ENCODE measurements around the gene DLX4.

DNA sequence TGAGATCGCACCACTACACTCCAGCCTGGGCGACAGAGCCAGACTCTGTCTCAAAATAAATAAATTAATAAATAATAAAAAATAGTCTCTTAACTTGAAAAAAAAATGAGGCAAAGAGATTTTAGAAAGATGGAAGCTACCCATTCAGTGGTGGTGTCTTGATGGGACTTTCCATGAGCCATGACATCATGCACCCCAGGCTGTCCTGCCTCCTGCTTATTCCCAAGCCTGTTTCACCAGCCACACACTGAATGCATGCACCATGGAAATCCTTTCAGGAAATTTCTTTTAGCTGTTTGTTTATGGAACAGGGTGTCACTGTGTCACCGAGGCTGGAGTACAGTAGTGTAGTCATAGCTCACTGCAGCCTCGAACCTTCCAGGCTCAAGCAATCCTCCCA lies 34.9 kb downstream of the DLX4 start:
- no peak for TF ChIP-seq POLR2A (IDR thresholded peaks at IDR 0.05)
- TF ChIP-seq, protein P1, sequence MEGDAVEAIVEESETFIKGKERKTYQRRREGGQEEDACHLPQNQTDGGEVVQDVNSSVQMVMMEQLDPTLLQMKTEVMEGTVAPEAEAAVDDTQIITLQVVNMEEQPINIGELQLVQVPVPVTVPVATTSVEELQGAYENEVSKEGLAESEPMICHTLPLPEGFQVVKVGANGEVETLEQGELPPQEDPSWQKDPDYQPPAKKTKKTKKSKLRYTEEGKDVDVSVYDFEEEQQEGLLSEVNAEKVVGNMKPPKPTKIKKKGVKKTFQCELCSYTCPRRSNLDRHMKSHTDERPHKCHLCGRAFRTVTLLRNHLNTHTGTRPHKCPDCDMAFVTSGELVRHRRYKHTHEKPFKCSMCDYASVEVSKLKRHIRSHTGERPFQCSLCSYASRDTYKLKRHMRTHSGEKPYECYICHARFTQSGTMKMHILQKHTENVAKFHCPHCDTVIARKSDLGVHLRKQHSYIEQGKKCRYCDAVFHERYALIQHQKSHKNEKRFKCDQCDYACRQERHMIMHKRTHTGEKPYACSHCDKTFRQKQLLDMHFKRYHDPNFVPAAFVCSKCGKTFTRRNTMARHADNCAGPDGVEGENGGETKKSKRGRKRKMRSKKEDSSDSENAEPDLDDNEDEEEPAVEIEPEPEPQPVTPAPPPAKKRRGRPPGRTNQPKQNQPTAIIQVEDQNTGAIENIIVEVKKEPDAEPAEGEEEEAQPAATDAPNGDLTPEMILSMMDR (IDR thresholded peaks at IDR 0.05): no peak

All from esophagus squamous epithelium (tissue), 4 donors.